Progenitor cell of endocrine pancreas (in vitro differentiated cells): ENCODE measurements around the gene TSSK2. TPM values are rescaled to one million over a fixed set of nuclear protein-coding genes. Genes with fewer than 3 reads are reported as not detected.
A peak's percentile ranks its signal among the peaks of the same experiment; 100 is the strongest.

ENCODE experiments used
- DNase-seq: peaks from one replicate; pipeline ENCODE4 v3.0.0; 2021; ENCODE audit warnings: low spot score; ENCODE audit not compliant: unreplicated experiment
- H3K27ac Mint-ChIP-seq: 2 replicates; pipeline ENCODE4 v1.8.0; 2021; ENCODE audit warnings: mild to moderate bottlenecking, moderate library complexity, mixed read lengths
- H3K27me3 Mint-ChIP-seq: 2 replicates; pipeline ENCODE4 v1.8.0; 2021; ENCODE audit warnings: mixed read lengths
- H3K36me3 Mint-ChIP-seq: 2 replicates; pipeline ENCODE4 v1.8.0; 2022; ENCODE audit warnings: mixed read lengths; ENCODE audit not compliant: insufficient read depth
- H3K4me1 Mint-ChIP-seq: 2 replicates; pipeline ENCODE4 v1.8.0; 2021; ENCODE audit warnings: low read depth, mixed read lengths
- H3K4me3 Mint-ChIP-seq: 2 replicates; pipeline ENCODE4 v1.8.0; 2021; ENCODE audit warnings: low read depth, mild to moderate bottlenecking, moderate library complexity, mixed read lengths
- H3K9me3 Mint-ChIP-seq: 2 replicates; pipeline ENCODE4 v1.8.0; 2021; ENCODE audit warnings: low read depth, mixed read lengths
- CTCF ChIP-seq: fragments of 200-600 bp; sonication (generic); IDR thresholded peaks from one replicate; pipeline ENCODE4 v1.5.0; 2021; ENCODE audit warnings: antibody characterized with exemption, mild to moderate bottlenecking; ENCODE audit not compliant: unreplicated experiment
- total RNA-seq: library from RNA; stranded (reverse); gene quantifications from 2 replicates; pipeline ENCODE4 v1.2.1, GENCODE V29; 2021

The TSSK2 gene
- total RNA-seq, 1 donor from 2014 or later, result not detected

DNA sequence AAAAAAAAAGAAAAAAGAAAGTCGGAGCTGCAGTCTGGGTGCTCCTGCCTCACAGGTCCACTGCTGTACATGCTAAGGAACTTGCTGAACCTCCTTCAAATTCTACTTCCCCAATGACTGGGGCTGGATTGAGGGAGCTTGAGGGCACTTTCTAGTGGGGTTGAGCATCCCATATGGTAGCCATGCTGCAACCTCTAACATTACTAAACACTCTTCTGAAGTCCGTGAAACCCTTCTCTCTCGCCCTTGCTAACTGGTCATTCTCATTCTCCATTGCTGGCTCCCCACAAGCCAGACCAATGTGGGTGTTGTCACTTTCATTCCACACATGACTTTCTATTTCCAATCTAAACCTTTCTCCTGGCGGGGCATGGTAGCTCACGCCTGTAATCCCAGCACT, 12.1 kb downstream of the TSSK2 start:
- H3K27ac Mint-ChIP-seq, result no peak overlapping the region
- no peaks in the 10 kb centered on the region for H3K9me3 Mint-ChIP-seq
- H3K36me3 Mint-ChIP-seq, result peaks cover 1% of the 10 kb centered on the region
- no peak for DNase-seq
- no peak for TF ChIP-seq CTCF
- H3K4me1 Mint-ChIP-seq, result peaks cover 12% of the 10 kb centered on the region
- H3K27me3 Mint-ChIP-seq, result peaks cover 27% of the 10 kb centered on the region
- H3K4me3 Mint-ChIP-seq, result peak overlapping the region; percentile 94

DNA sequence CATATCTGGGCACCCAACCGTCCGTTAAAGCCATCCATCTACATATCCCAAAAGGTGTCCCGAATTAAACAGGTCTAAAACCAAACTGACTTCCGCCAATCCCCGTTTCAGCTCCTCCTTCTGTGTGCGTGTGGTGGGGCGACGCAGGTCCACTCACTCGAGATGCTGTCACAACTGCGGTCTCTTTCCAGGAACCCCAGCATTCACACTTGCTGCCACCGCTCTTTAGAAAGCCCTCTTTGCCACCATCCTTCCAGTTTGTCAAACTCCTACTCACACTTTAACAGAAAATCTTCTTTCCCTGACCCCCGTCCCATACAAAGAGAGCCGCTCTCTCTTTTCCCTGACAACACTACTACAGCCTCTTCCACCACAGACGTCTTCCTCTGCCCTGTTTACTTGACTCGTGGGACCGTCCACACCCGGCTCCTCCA, 12.9 kb downstream of the TSSK2 start:
- DNase-seq, result no peak
- no peak for TF ChIP-seq CTCF
- Mint-ChIP-seq H3K4me3 (peak overlapping the region; percentile 94), H3K36me3 (peaks cover 1% of the 10 kb centered on the region), H3K27ac (peak overlapping the region; percentile 95), H3K9me3 (no peaks in the 10 kb centered on the region), H3K4me1 (peaks cover 12% of the 10 kb centered on the region), H3K27me3 (peaks cover 30% of the 10 kb centered on the region)

GRCh38 chr22:19146215-19146968, 15.3 kb downstream of the TSSK2 start:
- H3K27me3 Mint-ChIP-seq, result peaks cover 41% of the 10 kb centered on the region
- no peak for DNase-seq
- H3K4me3 Mint-ChIP-seq, result no peak overlapping the region
- peaks cover 12% of the 10 kb centered on the region for H3K4me1 Mint-ChIP-seq
- H3K9me3 Mint-ChIP-seq, result no peaks in the 10 kb centered on the region
- no peaks in the 10 kb centered on the region for H3K36me3 Mint-ChIP-seq
- no peak for TF ChIP-seq CTCF
- no peak overlapping the region for H3K27ac Mint-ChIP-seq

DNA sequence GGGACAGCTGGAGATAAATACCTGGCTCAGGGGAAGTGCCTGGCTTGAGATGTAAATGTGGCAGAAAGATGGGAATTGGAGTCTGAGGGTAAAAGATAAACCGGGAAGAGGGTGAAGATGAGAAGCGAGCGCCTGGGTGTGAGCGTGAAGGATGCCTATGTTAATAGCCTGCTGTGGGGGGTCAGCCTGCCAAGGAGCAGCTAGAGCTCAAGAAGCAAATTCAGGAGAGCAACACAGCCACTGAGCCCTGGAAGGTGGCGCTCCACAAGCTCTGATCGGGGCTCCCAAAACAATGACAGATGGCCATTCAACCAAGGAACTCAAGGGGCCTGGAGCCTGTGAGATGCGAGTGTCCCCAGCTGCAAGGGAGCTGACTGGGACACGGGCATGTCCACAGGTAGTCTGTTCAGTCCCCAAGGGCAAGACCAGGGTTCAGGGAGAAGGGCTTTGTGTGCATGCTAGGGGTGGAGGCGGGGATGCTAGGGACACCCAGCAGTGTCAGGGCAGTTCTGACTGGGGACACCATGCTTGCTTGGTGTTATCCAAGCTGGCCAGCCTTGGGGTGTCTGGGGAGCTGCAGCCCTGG, 16.2 kb downstream of the TSSK2 start:
- H3K27me3 Mint-ChIP-seq, result peaks cover 49% of the 10 kb centered on the region
- no peak for TF ChIP-seq CTCF
- DNase-seq, result no peak
- no peak overlapping the region for H3K4me3 Mint-ChIP-seq
- no peaks in the 10 kb centered on the region for H3K36me3 Mint-ChIP-seq
- no peaks in the 10 kb centered on the region for H3K9me3 Mint-ChIP-seq
- H3K27ac Mint-ChIP-seq, result no peak overlapping the region
- peaks cover 12% of the 10 kb centered on the region for H3K4me1 Mint-ChIP-seq

DNA sequence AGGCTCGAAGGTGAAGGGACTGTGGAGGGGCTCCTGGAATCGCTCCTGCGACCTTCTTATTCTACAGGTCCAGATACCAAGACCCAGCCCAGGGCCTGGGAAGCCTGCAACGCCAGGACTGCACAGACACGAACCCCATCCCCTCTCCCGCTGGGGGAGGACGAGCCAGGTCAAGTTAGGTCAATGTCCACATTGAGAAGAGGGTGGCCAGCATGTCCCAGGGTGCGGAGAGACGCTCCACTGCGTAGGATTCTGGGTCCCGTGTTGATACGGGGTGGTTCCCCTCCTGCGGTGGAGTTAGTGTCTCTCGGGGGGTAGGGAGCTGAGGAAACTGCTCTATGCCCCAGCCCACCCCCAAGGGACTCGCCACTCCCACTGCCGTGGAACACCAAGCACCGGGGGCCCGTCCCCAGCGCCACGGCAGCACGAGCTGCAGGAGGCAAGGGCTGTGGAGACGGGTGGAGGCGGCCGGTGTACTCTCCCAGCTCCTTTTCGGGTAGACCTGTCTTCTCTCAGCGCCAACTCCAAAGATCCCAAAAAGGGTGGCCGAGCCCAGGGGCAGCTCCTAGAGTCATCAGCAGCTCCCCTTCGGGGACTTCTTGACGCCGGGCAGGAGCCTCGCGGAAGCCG, 17.4 kb downstream of the TSSK2 start:
- Mint-ChIP-seq H3K4me3 (no peak overlapping the region), H3K27me3 (peaks cover 59% of the 10 kb centered on the region), H3K9me3 (no peaks in the 10 kb centered on the region), H3K36me3 (no peaks in the 10 kb centered on the region), H3K4me1 (peaks cover 9% of the 10 kb centered on the region), H3K27ac (no peak overlapping the region)
- no peak for DNase-seq
- TF ChIP-seq CTCF, result no peak
